Stimulated activated CD4-positive, alpha-beta T cell treated with anti-CD3 and anti-CD28 coated beads, Interleukin-4, amount 100 ng/mL, for 48 hours (primary cell): Measurements from ENCODE around the gene PRR14L.
"Not testable (repeated sequence)": the region's sequence is repeated elsewhere in the genome, so short reads cannot be mapped to it uniquely, and the experiment has no call there.

Source experiments
- DNase-seq, 2 donors: peaks; one replicate each; pipeline ENCODE4 v3.0.0-alpha.2; 2020; ENCODE audit warnings: low read depth in 2 of 2

PRR14L gene

GRCh38 chr22:31740314-31740713 is 9.6 kb downstream of the PRR14L start:
- not testable (repeated sequence) for DNase-seq

- DNase-seq = no peak
Observed at GRCh38 chr22:31739795-31740201, 10.1 kb downstream of the PRR14L start.

- no peak for DNase-seq
Observed at GRCh38 chr22:31738566-31738965, 11.4 kb downstream of the PRR14L start.

DNA sequence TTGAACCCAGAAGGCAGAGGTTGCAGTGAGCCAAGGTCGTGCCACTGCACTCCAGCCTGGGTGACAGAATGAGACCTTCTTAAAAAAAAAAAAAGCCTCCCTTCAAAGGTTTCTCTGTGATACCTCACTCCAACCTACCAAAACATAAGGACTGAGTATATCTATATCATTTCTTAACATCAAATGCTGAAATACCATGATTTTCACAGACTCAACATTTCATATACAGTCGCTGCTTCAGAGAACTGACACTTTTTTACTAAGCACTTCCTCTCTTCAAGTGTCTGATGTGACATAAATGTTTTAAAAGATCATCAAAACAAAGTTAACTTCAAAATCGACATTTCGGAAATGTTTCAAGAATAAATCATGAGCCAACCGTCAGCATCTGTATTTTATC is 12.0 kb downstream of the PRR14L start:
- DNase-seq = no peak

GRCh38 chr22:31736458-31736857 is 13.5 kb downstream of the PRR14L start:
- no peak for DNase-seq

DNA sequence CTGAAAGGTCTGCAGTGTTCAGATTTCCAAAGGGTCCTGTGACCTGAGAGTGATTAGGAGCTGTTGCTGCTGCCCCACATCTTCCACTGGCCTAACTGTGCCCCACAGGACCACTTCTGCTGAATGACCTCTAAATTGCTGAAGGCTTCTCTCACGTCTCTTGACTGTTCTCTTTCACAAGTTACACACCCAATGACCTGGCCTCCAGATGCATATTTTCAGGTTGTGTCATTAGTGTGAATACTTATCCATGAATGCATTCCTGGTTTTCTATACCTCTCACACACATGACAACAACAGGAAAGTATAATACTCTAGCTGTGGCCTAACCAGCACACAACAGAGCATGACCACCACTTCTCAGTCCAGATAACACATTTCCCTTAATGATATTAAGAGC is 15.4 kb downstream of the PRR14L start:
- DNase-seq = no peak

DNA sequence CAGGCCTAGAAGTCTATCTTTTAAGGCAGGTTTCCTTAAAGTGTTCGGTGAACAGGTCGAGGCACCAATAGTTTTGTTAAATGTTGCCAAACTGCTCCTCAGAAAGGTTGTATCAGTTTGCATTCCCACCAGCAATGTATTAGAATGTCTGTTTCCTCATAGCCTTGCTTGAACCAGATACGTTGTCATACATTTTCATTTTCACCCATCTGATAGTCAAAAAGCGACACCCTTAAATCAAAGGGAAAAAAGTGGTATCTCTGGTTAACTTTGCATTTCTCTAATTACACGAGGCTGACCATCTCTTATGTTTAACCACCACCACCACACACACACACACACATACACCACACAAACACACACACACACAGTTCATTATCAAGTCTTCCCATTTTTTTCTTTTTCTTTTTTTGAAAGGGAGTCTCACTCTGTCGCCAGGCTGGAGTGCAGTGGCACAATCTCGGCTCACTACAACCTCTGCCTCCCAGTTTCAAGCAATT is 16.3 kb downstream of the PRR14L start:
- no peak for DNase-seq

- DNase-seq = no peak
Observed at GRCh38 chr22:31732089-31732829, 17.7 kb downstream of the PRR14L start.

GRCh38 chr22:31730344-31730711 is 19.6 kb downstream of the PRR14L start:
- no peak for DNase-seq

- no peak for DNase-seq
Observed at GRCh38 chr22:31728857-31729256, 21.1 kb downstream of the PRR14L start.

DNA sequence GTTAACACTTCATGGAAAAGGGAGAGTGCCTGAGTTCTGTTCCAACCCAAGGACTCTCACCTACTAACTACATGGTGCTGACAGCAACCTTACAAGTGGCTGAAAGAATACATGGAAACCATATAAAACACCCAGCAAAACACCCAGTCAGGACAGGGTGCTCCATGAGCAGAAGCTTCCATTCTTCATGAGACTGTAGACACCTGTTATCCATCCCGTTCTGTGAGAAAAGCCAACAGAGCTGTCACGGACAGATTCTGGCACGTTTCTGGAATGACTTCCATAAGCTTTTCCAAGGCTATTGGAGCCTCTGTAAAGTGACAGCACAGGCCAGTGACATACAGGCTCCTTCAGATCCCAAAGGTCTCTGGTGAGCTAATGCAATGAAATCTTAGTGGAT is 23.2 kb downstream of the PRR14L start:
- no peak for DNase-seq

- DNase-seq = no peak
Observed at GRCh38 chr22:31723723-31724122, 26.2 kb downstream of the PRR14L start.

- no peak for DNase-seq
Observed at GRCh38 chr22:31719850-31720471, 30.0 kb downstream of the PRR14L start.

DNA sequence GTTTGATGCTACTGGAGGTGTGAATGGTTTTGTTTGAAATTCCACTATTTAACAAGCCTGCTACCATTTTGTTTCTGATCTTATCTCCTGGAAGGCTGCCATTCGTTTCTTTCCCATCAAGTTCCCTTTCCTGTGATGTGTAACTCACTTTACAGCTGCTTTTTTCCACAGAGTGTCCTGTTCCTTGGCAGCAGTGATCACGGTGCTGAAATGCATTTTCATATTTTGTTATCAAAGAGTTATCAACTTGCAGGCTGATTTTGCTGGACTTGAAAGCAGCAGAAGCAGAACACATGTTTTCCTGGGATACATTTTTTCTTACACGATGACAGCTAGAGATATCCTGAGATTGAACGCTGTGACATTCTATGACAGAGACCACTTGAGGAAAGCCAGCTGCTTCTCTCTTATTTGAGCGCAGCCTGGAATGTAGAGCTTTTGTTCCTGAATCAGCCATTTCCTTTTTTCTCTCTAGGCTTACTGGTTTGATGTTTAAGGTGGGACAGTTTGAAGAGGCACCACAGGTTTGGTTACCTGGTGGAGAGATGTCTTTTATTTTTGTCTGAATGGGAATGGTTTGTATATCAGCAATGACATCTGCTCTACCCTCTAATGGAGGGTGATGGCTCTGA is 34.7 kb downstream of the PRR14L start:
- no peak for DNase-seq

GRCh38 chr22:31711226-31711625 is 38.7 kb downstream of the PRR14L start:
- DNase-seq = not testable (repeated sequence)

DNA sequence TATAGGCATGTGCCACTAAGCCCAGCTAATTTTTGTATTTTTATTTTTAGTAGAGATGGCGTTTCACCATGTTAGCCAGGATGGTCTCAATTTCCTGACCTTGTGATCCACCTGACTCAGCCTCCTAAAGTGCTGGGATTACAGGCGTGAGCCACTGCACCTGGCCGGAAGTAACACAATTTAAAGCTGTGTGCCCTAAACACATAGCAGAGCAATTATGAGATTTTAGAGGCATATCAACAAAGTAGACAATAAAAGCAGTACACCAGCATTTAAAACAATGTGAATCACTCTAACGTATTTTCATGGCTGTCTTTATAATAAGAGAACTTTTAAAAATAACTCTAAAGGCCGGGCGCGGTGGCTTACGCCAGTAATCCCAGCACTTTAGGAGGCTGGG is 42.4 kb downstream of the PRR14L start:
- no peak for DNase-seq

GRCh38 chr22:31695423-31695822 is 54.5 kb downstream of the PRR14L start:
- no peak for DNase-seq

- not testable (repeated sequence) for DNase-seq
Observed at GRCh38 chr22:31694046-31694445, 55.9 kb downstream of the PRR14L start.

- DNase-seq = no peak
Observed at GRCh38 chr22:31692186-31692886, 57.6 kb downstream of the PRR14L start.

DNA sequence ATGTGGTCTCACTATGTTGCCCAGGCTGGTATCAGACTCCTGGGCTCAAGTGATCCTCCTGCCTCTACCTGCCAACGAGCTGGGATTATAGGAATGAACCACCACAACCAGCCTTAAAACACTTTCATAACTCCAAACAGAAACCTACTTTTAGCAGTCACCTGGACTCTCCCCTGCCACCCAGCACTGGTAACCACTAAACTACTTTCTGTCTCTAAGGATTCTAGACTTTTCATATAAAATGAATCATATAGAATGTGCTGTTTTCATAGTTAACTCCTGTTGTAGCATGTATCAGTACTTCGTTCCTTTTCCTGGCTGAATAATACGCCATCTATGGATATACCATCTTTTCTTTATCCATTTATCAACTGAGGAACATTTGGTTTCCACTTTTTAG is 58.5 kb downstream of the PRR14L start:
- no peak for DNase-seq

DNA sequence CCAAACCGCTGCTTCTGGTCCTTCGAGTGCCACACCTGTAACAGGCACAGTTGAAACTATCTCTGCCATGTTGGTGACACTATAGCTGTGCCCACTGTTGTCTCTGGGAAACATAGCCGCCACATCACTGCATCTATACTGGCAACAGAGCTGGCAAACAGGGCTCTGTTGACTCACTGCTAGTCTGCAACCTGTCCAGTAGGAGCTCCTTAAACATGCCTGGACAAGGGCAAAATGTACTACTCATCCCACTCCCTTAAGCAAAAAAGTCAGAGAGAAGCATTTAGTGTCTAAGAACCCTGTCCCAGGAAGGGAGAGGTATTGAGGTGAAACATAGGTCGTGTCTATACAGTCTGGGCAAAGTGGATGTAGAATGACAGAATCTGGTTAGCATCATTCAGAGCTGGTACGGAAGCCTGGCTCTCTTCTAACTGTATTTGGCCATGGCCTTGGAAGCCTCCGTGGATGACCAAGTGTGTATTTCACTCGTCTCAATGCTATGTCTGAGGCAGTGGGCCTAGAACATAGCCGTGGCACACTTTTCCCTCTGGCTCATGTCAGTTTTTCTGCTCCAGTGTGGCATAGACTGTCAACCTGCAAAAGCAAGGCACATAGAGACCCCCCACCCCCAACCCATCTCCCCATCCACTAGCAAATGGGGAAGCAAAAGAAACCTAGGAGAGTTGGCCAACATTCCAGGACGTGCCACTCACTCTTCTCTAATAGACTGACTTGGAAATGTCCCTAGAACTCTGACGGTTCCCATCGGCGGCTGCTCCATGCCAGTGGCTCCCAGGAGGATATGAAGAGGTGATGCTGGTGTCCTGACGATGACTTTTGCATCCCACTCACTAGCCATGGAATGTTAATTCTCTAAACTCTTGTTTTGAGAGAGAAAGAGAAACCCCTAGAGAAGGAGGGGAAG is 66.5 kb downstream of the PRR14L start:
- no peak for DNase-seq
